Effector CD8-positive, alpha-beta T cell (primary cell): ENCODE data around the gene EIF2B1.
A peak's percentile ranks its signal among the peaks of the same experiment; 100 is the strongest.
"Not testable (repeated sequence)": the region's sequence is repeated elsewhere in the genome, so short reads cannot be mapped to it uniquely, and the experiment has no call there.

ENCODE experiments used
- DNase-seq: peaks from one replicate; lab custom pipeline; 2025; lab: John Stamatoyannopoulos, UW

The EIF2B1 gene

GRCh38 chr12:123617580-123617979 is 15.9 kb downstream of the EIF2B1 start:
- no peak for DNase-seq

GRCh38 chr12:123617144-123617543 is 16.3 kb downstream of the EIF2B1 start:
- DNase-seq, result no peak

GRCh38 chr12:123614531-123614930 is 19.0 kb downstream of the EIF2B1 start:
- DNase-seq, result no peak

GRCh38 chr12:123614110-123614509 is 19.4 kb downstream of the EIF2B1 start:
- DNase-seq, result no peak

GRCh38 chr12:123608182-123608581 is 25.3 kb downstream of the EIF2B1 start:
- no peak for DNase-seq

GRCh38 chr12:123607756-123608155 is 25.7 kb downstream of the EIF2B1 start:
- no peak for DNase-seq

GRCh38 chr12:123603495-123603894 is 30.0 kb downstream of the EIF2B1 start:
- not testable (repeated sequence) for DNase-seq

- DNase-seq, result no peak
Measured at GRCh38 chr12:123602651-123603195, 30.8 kb downstream of the EIF2B1 start.

GRCh38 chr12:123601602-123602489 is 31.6 kb downstream of the EIF2B1 start, which contains the start of gene DDX55:
TSS of gene DDX55 (plus strand) at chr12:123602099. CDS start at chr12:123602149, 50 bp downstream.
- DNase-seq, result peak; percentile 74

- DNase-seq, result no peak
Measured at GRCh38 chr12:123599721-123600120, 33.8 kb downstream of the EIF2B1 start.

- no peak for DNase-seq
Measured at GRCh38 chr12:123599310-123599709, 34.2 kb downstream of the EIF2B1 start.

GRCh38 chr12:123598522-123598921 is 35.0 kb downstream of the EIF2B1 start:
- DNase-seq, result no peak

GRCh38 chr12:123597100-123597499 is 36.4 kb downstream of the EIF2B1 start:
- DNase-seq, result no peak

GRCh38 chr12:123595729-123596128 is 37.8 kb downstream of the EIF2B1 start:
- DNase-seq, result no peak

- no peak for DNase-seq
Measured at GRCh38 chr12:123591702-123592481, 41.6 kb downstream of the EIF2B1 start.

GRCh38 chr12:123580772-123581171 is 52.7 kb downstream of the EIF2B1 start:
- DNase-seq, result no peak

GRCh38 chr12:123578829-123579228 is 54.7 kb downstream of the EIF2B1 start:
- not testable (repeated sequence) for DNase-seq

- no peak for DNase-seq
Measured at GRCh38 chr12:123578243-123578642, 55.2 kb downstream of the EIF2B1 start.

- no peak for DNase-seq
Measured at GRCh38 chr12:123576611-123577010, 56.9 kb downstream of the EIF2B1 start.

GRCh38 chr12:123573870-123574269 is 59.6 kb downstream of the EIF2B1 start:
- no peak for DNase-seq

GRCh38 chr12:123572391-123572790 is 61.1 kb downstream of the EIF2B1 start:
- no peak for DNase-seq

GRCh38 chr12:123571343-123571813 is 62.1 kb downstream of the EIF2B1 start:
- DNase-seq, result no peak
